Lower lobe of right lung (tissue), 2 donors: ENCODE data around the gene AKAP6. TPM values are rescaled to one million over a fixed set of nuclear protein-coding genes. Genes with fewer than 3 reads are reported as not detected.

ENCODE experiments used
- ATAC-seq, 2 donors: fragments of 200-7000 bp; cut with Tn5 transposase; one replicate each; pipeline ENCODE4 v1.9.1; 2020 to 2022; ENCODE audit warnings: mild to moderate bottlenecking in 2 of 2, moderate library complexity in 2 of 2
- DNase-seq: peaks from one replicate; pipeline ENCODE4 v3.0.0-alpha.2; 2020
- H3K27ac ChIP-seq: fragments of 200-600 bp; one replicate; pipeline ENCODE4 v1.8.0; 2022
- H3K27me3 ChIP-seq: fragments of 200-600 bp; one replicate; pipeline ENCODE4 v1.8.0; 2022; ENCODE audit warnings: low read depth
- H3K36me3 ChIP-seq: fragments of 200-600 bp; one replicate; pipeline ENCODE4 v1.8.0; 2022; ENCODE audit warnings: mild to moderate bottlenecking
- H3K4me1 ChIP-seq: fragments of 200-600 bp; one replicate; pipeline ENCODE4 v1.8.0; 2022
- H3K4me3 ChIP-seq: fragments of 200-600 bp; one replicate; pipeline ENCODE4 v1.8.0; 2022; ENCODE audit warnings: mild to moderate bottlenecking
- H3K9me3 ChIP-seq: fragments of 200-600 bp; one replicate; pipeline ENCODE4 v1.8.0; 2022
- intact Hi-C: fragments of 100-400 bp; cut with DNase I; formaldehyde crosslinking; loops from one replicate; pipeline ENCODE4 v1.11.0; 2022
- total RNA-seq: library from RNA; stranded (reverse); fragmentation: NEBNext Ultra II Directional; extraction: Animal tissue kit (Norgen Biotek cat#: 25700); gene quantifications from one replicate; pipeline ENCODE4 v1.2.1, GENCODE V29; 2021
- TF ChIP-seq, protein P1 (sequence below): fragments of 200-600 bp; IDR thresholded peaks from one replicate; pipeline ENCODE4 v1.8.0; 2022; ENCODE audit warnings: antibody characterized with exemption, mild to moderate bottlenecking
- donor health status: DM: no; HTN: yes; CAD: no; lungs with severe emphysema.

Gene AKAP6
- total RNA-seq, 1 donor from 2014 or later = 8.6 TPM

DNA sequence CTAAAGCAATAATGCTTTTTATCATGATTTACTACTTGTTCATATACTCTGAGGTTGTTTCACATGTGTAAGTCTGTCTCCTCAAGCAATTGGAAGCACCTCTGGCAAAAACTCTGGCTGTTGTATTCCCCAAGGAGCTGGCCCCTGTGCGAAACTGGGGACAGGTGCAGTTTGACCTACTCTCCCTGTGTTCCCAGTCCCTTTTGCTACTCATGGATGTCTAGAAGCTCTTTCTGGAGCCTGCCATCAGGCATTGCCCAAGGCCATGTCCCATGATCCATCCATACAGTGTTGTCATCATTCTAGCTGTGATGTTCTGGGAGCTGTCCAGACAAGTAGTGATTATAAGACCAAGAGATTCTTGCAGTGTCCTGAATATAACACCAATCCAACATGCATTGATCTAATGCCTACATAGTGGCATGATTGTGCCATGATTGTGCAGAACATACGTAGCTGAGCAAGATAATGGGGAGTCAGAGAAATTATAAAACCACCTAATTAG, 14.9 kb downstream of the AKAP6 start:
- intact Hi-C loops = no loop called here
- H3K4me3 ChIP-seq = no peak overlapping the region
- no peaks in the 10 kb centered on the region for H3K36me3 ChIP-seq
- ATAC-seq (no peak), DNase-seq (no peak)
- H3K9me3 ChIP-seq = no peaks in the 10 kb centered on the region
- no peaks in the 10 kb centered on the region for H3K27me3 ChIP-seq
- H3K4me1 ChIP-seq = no peaks in the 10 kb centered on the region
- no peak overlapping the region for H3K27ac ChIP-seq
- TF ChIP-seq, protein P1, sequence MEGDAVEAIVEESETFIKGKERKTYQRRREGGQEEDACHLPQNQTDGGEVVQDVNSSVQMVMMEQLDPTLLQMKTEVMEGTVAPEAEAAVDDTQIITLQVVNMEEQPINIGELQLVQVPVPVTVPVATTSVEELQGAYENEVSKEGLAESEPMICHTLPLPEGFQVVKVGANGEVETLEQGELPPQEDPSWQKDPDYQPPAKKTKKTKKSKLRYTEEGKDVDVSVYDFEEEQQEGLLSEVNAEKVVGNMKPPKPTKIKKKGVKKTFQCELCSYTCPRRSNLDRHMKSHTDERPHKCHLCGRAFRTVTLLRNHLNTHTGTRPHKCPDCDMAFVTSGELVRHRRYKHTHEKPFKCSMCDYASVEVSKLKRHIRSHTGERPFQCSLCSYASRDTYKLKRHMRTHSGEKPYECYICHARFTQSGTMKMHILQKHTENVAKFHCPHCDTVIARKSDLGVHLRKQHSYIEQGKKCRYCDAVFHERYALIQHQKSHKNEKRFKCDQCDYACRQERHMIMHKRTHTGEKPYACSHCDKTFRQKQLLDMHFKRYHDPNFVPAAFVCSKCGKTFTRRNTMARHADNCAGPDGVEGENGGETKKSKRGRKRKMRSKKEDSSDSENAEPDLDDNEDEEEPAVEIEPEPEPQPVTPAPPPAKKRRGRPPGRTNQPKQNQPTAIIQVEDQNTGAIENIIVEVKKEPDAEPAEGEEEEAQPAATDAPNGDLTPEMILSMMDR = no peak

DNA sequence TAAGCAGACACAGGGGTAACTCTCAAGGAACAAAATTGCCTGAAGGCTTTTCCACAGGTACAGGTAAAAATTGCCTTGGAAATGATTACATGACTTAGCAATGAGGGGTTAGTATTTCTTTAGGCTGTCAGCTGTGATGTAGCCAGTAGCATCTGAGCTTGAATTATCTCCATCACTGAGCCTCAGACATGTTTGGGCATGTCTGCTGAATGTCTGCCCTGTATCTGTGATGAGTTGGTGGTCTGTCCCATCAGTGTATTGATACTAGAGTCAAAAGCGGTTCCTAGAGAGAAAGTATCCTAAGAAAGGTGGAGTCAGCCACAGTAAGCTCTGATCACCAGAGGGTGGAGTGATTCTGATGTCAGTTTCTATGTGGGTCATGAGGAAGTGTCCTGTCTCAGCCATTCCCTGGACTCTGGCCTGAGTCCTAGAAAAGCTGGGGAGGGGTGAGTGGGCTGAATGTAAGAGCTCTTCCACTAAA, 16.3 kb downstream of the AKAP6 start:
- Histone ChIP-seq H3K4me1 (no peaks in the 10 kb centered on the region), H3K9me3 (no peaks in the 10 kb centered on the region), H3K4me3 (no peak overlapping the region), H3K27me3 (no peaks in the 10 kb centered on the region), H3K36me3 (no peaks in the 10 kb centered on the region), H3K27ac (no peak overlapping the region)
- TF ChIP-seq, protein P1 = no peak
- intact Hi-C loops = no loop called here
- ATAC-seq (no peak), DNase-seq (no peak)

DNA sequence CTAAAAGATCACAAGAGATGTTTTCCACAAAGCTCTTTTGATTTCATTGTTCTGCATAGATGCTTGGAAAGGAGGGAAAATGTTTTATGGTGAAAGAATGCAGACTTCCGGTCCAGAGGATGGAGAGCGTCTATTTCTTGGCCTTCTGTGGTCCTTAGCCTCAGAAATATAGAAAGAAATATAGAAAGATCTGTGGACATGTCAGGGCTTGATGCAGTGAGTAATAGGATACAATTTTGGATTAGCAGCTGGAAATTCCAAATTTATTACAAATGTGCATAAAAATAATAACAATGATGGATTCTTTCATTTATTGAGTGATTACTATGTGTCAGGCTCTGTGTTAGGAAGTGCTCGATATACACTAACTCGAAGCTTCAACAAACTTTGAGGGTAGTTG, 20.2 kb downstream of the AKAP6 start:
- no peaks in the 10 kb centered on the region for H3K9me3 ChIP-seq
- no peaks in the 10 kb centered on the region for H3K27me3 ChIP-seq
- DNase-seq = no peak
- H3K4me1 ChIP-seq = no peaks in the 10 kb centered on the region
- no peaks in the 10 kb centered on the region for H3K36me3 ChIP-seq
- H3K4me3 ChIP-seq = no peak overlapping the region
- intact Hi-C loops = no loop called here
- ATAC-seq = no peak
- H3K27ac ChIP-seq = no peak overlapping the region
- TF ChIP-seq, protein P1 = no peak

DNA sequence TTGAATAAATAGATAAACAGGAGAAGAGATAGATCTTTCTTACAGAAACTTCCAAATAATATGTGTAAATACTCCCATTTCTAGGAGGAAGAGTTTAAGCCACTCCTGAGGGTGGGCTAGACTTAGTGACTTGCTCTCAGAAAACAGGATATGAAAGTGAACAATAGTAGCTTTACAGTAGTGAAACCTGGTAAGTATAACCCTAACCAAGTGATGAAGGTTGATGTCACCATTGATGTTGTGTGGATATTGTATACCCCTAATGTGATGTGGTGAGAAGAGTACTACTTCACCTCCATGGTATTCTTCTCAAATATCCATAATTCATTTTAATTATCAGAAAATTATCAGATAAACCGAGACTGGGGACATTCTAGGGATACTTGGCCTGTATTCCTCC, 20.9 kb downstream of the AKAP6 start:
- TF ChIP-seq, protein P1 = no peak
- ATAC-seq (no peak), DNase-seq (no peak)
- H3K27ac ChIP-seq = no peak overlapping the region
- H3K4me3 ChIP-seq = no peak overlapping the region
- intact Hi-C loops = no loop called here
- H3K27me3 ChIP-seq = no peaks in the 10 kb centered on the region
- no peaks in the 10 kb centered on the region for H3K9me3 ChIP-seq
- H3K4me1 ChIP-seq = no peaks in the 10 kb centered on the region
- H3K36me3 ChIP-seq = no peaks in the 10 kb centered on the region

DNA sequence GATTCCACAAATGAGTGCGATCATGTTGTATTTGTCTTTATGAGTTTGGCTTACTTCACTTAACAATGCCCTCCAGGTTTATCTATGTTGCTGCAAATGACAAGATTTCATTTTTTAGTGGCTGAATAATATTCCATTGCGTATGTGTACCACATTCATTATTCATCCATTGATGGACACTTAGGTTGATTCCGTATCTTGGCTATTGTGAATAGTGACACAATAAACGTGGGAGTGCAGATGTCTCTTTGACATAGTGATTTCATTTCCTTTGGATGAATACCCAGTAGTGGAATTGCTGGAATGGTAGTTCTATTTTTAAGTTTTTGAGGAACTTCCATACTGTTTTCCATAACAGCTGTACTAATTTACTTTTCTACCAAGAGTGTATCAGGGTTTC, 23.5 kb downstream of the AKAP6 start:
- no peak for DNase-seq
- no peak overlapping the region for H3K27ac ChIP-seq
- no peaks in the 10 kb centered on the region for H3K36me3 ChIP-seq
- no peak overlapping the region for H3K4me3 ChIP-seq
- intact Hi-C loops = no loop called here
- no peaks in the 10 kb centered on the region for H3K27me3 ChIP-seq
- no peaks in the 10 kb centered on the region for H3K9me3 ChIP-seq
- TF ChIP-seq, protein P1 = no peak
- ATAC-seq = no peak
- no peaks in the 10 kb centered on the region for H3K4me1 ChIP-seq

DNA sequence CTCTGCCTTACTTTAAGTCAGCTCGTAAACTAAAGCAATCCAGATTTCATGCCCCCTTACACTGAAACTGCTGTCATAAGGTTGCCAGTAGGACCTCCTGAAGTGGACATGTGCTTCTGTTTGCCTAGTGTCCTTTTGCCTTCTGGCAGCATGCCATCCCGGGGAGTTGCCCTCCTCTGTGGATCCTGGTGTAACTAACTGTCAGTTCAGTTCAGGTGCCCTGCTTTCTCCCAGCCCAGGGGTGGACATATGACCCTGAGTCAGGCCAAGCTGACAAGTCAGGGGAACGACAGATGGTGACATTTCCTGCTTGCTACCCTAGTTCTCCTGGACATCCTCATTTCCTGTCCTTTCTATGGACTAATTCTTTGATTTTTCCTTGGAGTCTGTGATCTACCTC, 25.6 kb downstream of the AKAP6 start:
- intact Hi-C loops = no loop called here
- DNase-seq = no peak
- no peak overlapping the region for H3K27ac ChIP-seq

More for the DNA sequence above, 25.6 kb downstream of the AKAP6 start:
- Histone ChIP-seq H3K36me3 (no peaks in the 10 kb centered on the region), H3K4me1 (no peaks in the 10 kb centered on the region), H3K4me3 (no peak overlapping the region), H3K9me3 (no peaks in the 10 kb centered on the region), H3K27me3 (no peaks in the 10 kb centered on the region)
- TF ChIP-seq, protein P1 = no peak
- ATAC-seq = no peak
